GM06990 (cell line): ENCODE data around the gene UQCC2.

Source experiments
- DNase-seq: peaks from one replicate; pipeline ENCODE4 v3.0.0-alpha.2; 2011; ENCODE audit not compliant: insufficient read length; ENCODE audit errors: extremely low read depth
- H3K27me3 ChIP-seq: replicated peaks from 2 replicates; pipeline ENCODE4 v1.6.0; 2011; ENCODE audit warnings: low read length; ENCODE audit not compliant: control insufficient read depth, insufficient read depth
- H3K36me3 ChIP-seq: 2 replicates; pipeline ENCODE4 v1.5.1; 2011; ENCODE audit warnings: low read length; ENCODE audit not compliant: control insufficient read depth, insufficient read depth
- H3K4me3 ChIP-seq: replicated peaks from 2 replicates; pipeline ENCODE4 v1.5.1; 2011; ENCODE audit warnings: low read depth, mild to moderate bottlenecking, control low read depth, low read length
- TF ChIP-seq, protein P1 (sequence below): IDR thresholded peaks from 2 replicates; pipeline ENCODE4 v1.5.1; 2011; ENCODE audit warnings: low read length, control low read depth, mild to moderate bottlenecking, inconsistent platforms; ENCODE audit not compliant: insufficient read depth, poor library complexity, severe bottlenecking

UQCC2 gene

GRCh38 chr6:33717934-33718455, 6.5 kb upstream of the UQCC2 start:
- no peaks in the 10 kb centered on the region for H3K36me3 ChIP-seq
- no peaks in the 10 kb centered on the region; the same call in 1 of the 2 replicates for H3K27me3 ChIP-seq
- TF ChIP-seq, protein P1, sequence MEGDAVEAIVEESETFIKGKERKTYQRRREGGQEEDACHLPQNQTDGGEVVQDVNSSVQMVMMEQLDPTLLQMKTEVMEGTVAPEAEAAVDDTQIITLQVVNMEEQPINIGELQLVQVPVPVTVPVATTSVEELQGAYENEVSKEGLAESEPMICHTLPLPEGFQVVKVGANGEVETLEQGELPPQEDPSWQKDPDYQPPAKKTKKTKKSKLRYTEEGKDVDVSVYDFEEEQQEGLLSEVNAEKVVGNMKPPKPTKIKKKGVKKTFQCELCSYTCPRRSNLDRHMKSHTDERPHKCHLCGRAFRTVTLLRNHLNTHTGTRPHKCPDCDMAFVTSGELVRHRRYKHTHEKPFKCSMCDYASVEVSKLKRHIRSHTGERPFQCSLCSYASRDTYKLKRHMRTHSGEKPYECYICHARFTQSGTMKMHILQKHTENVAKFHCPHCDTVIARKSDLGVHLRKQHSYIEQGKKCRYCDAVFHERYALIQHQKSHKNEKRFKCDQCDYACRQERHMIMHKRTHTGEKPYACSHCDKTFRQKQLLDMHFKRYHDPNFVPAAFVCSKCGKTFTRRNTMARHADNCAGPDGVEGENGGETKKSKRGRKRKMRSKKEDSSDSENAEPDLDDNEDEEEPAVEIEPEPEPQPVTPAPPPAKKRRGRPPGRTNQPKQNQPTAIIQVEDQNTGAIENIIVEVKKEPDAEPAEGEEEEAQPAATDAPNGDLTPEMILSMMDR = no peak
- no peak for DNase-seq
- no peak overlapping the region for H3K4me3 ChIP-seq

- H3K27me3 ChIP-seq = no peaks in the 10 kb centered on the region; the same call in 1 of the 2 replicates
- no peak overlapping the region for H3K4me3 ChIP-seq
- H3K36me3 ChIP-seq = no peaks in the 10 kb centered on the region
- no peak for DNase-seq
- TF ChIP-seq, protein P1 = no peak
Observed at GRCh38 chr6:33716890-33717632, 5.6 kb upstream of the UQCC2 start.

DNA sequence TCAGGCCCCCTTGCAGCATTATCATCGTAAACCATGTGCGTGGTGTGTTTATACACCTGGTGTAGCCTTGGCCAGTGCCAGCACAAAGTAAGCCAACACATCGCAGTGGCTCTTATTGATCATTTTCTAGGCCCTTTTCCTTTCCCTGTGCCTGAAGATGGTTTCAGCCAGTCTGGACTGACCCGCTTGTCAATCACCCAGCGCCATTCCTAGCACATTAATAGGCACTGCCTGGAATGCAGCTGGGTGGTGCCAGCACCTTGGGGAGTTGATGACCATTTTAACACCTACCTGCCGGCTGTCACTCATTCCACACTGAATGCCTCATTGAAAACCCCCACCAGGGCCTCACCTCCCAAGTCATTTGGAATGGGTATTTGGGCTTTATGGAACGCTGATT, 4.9 kb upstream of the UQCC2 start:
- Histone ChIP-seq H3K36me3 (no peaks in the 10 kb centered on the region), H3K27me3 (no peaks in the 10 kb centered on the region; the same call in 1 of the 2 replicates), H3K4me3 (no peak overlapping the region)
- TF ChIP-seq, protein P1 = no peak
- no peak for DNase-seq

DNA sequence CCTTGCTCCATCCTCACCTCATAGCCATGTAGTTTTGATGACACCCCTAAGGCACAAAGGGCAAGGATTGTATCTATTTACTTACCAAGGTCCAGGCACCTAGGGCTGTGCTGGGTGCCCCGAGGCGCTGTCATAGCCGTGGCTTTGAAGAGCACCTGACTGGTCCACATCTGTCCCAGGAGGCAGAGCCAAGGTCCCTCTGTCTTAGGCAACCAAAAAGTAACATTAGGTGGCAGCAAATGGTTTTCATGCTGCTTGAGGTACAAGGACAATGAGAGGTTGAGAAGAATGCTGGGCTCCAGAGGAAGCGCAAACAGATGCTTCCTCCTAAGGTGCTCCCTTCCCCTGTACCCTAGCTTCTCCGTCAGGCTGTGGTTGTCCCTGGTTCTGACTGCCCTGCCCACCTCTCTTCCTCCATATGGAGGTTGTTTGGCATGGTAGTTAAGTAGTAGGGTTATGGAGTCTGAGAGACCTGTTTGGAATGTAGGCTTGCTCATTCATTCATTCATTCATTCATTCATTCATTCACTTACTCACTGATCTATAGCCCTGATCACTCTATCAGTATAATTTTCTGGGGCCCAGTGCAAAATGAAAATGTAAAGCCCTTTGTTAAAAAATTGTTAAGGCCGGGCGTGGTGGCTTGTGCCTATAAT, 3.0 kb upstream of the UQCC2 start:
- TF ChIP-seq, protein P1 = no peak
- no peaks in the 10 kb centered on the region for H3K36me3 ChIP-seq
- H3K27me3 ChIP-seq = no peaks in the 10 kb centered on the region
- no peak overlapping the region for H3K4me3 ChIP-seq
- no peak for DNase-seq

DNA sequence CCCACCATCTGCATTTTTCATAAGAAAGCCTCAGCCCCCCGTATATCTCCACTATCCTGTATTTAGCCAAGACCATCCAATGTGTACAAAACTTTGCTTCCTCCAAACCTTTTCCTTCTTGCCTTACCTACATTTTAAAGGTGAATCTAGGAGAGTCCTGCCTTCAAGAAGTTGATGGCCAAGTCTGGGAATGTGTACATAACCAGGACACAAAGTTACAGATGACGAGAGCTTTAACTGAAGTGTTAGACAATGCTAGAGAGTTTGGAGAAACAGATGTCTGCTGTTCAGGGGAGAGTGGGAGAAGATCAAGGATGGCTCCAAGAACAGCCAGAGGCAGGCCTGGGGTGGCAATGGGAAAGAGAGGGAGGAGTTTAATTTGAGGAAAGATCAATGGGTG, 2.3 kb upstream of the UQCC2 start:
- TF ChIP-seq, protein P1 = no peak
- DNase-seq = no peak
- Histone ChIP-seq H3K27me3 (no peaks in the 10 kb centered on the region), H3K4me3 (no peak overlapping the region), H3K36me3 (no peaks in the 10 kb centered on the region)
